Measurements from ENCODE around the gene PYDC2. TPM values are rescaled to one million over a fixed set of nuclear protein-coding genes. Genes with fewer than 3 reads are reported as not detected.
"Not testable (repeated sequence)": the region's sequence is repeated elsewhere in the genome, so short reads cannot be mapped to it uniquely, and the experiment has no call there.

The PYDC2 gene
- polyA plus RNA-seq, 4 donors: not detected

GRCh38 chr3:191460360-191460759, 603 bp upstream of the PYDC2 start:
- no peak for DNase-seq (ENCODE audit: low read depth in 4 of 4, low spot score in 2 of 4)

- DNase-seq (ENCODE audit: low read depth in 4 of 4, low spot score in 2 of 4): no peak
Measured at GRCh38 chr3:191470080-191470479, 9.1 kb downstream of the PYDC2 start.

GRCh38 chr3:191470545-191470944, 9.6 kb downstream of the PYDC2 start:
- no peak for DNase-seq (ENCODE audit: low read depth in 4 of 4, low spot score in 2 of 4)

- DNase-seq (ENCODE audit: low read depth in 4 of 4, low spot score in 2 of 4): no peak
Measured at GRCh38 chr3:191473661-191474198, 12.8 kb downstream of the PYDC2 start.

GRCh38 chr3:191476066-191476772, 15.3 kb downstream of the PYDC2 start:
- DNase-seq (ENCODE audit: low read depth in 4 of 4, low spot score in 2 of 4): no peak

- DNase-seq (ENCODE audit: low read depth in 4 of 4, low spot score in 2 of 4): not testable (repeated sequence)
Measured at GRCh38 chr3:191483994-191484393, 23.0 kb downstream of the PYDC2 start.

GRCh38 chr3:191484461-191484860, 23.5 kb downstream of the PYDC2 start:
- DNase-seq (ENCODE audit: low read depth in 4 of 4, low spot score in 2 of 4): no peak

- no peak for DNase-seq (ENCODE audit: low read depth in 4 of 4, low spot score in 2 of 4)
Measured at GRCh38 chr3:191492601-191493000, 31.6 kb downstream of the PYDC2 start.

GRCh38 chr3:191493336-191493735, 32.4 kb downstream of the PYDC2 start:
- no peak for DNase-seq (ENCODE audit: low read depth in 4 of 4, low spot score in 2 of 4)

GRCh38 chr3:191499307-191500080, 38.5 kb downstream of the PYDC2 start:
- peak in 2 of 4 donors; percentile 53 to 57 for DNase-seq (ENCODE audit: low read depth in 4 of 4, low spot score in 2 of 4)

GRCh38 chr3:191500892-191501291, 39.9 kb downstream of the PYDC2 start:
- no peak for DNase-seq (ENCODE audit: low read depth in 4 of 4, low spot score in 2 of 4)

- DNase-seq (ENCODE audit: low read depth in 4 of 4, low spot score in 2 of 4): no peak
Measured at GRCh38 chr3:191502583-191502982, 41.6 kb downstream of the PYDC2 start.

- DNase-seq (ENCODE audit: low read depth in 4 of 4, low spot score in 2 of 4): no peak
Measured at GRCh38 chr3:191509078-191509477, 48.1 kb downstream of the PYDC2 start.

Other genes starting within 250 kb of the PYDC2 start
- gene CCDC50, start 131.8 kb upstream of the PYDC2 start, polyA plus RNA-seq (ENCODE audit: insufficient read length in 4 of 4): 10 to 100 TPM; 66.0 to 74.3 (median 71.0) TPM
- gene UTS2B, start 130.6 kb upstream of the PYDC2 start, polyA plus RNA-seq (ENCODE audit: insufficient read length in 4 of 4): 1 to 10 TPM in 1 of 4 donors, under 1 TPM in 3; 0.55 to 1.4 (median 0.88) TPM